GM18951 (cell line): ENCODE data around the gene FOXC1.

Experiments used
- POLR2A ChIP-seq: IDR thresholded peaks from 4 replicates; pipeline ENCODE4 v1.6.1; 2011; ENCODE audit warnings: mild to moderate bottlenecking; ENCODE audit not compliant: insufficient read length, insufficient read depth; ENCODE audit errors: extremely low read depth
- in situ Hi-C: fragments of 300-500 bp; cut with MboI; formaldehyde crosslinking; loops from one replicate; pipeline ENCODE4 v1.12.0; 2022; ENCODE audit warnings: low sequenced_read_pairs, mixed read lengths, inconsistent platforms; ENCODE audit not compliant: unreplicated experiment

The FOXC1 gene

GRCh38 chr6:1662534-1662933 lies 52.8 kb downstream of the FOXC1 start:
- no peak for TF ChIP-seq POLR2A
- in situ Hi-C loops, result no loop called here
